GM12865 (cell line): ENCODE results near the gene TNFRSF25.

Source experiments
- DNase-seq: peaks from one replicate; pipeline ENCODE4 v3.0.0; 2010; ENCODE audit warnings: low read depth
- H3K4me3 ChIP-seq: 2 replicates; pipeline ENCODE4 v1.5.1; 2011; ENCODE audit warnings: mild to moderate bottlenecking, low read depth, low read length, control low read depth
- TF ChIP-seq, protein P1 (sequence below): IDR thresholded peaks from 2 replicates; pipeline ENCODE4 v1.5.1; 2011; ENCODE audit warnings: low read length, control low read depth, low read depth, inconsistent platforms; ENCODE audit not compliant: insufficient read depth; ENCODE audit errors: missing control alignments

The TNFRSF25 gene

DNA sequence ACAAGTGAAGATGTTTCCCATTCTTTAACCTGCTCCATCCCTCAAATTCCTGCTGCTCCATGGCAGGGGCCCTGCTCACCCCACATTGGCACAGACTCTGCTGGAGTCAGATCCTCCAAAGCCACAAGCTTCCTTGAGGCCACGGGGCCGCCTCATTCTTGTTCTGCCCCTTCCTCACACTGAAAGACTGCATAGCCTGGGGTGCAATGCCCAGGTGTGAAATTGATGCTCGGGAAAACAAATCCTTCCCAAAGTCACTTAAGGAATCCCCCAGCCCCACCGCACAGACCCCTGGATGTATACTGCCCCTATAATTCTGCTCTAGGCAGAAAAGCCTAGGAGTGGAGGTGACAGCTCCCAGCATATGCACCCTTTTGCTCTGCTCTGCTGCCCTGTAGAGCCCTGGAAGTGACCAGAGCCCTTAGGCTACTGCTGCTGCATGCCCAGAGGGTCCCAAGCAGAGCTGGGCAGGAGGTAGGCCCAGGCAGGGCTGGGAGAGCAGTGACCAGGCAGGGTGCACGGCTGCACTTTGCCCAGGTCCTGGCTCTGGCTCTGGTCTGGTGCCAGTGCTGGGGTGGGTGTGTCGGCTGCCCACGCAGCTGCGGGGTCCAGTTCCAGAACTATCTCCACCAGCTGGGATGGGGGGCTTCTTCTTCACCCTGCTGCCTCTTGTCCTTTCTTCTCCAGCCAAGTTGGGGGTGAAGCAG, 47.9 kb downstream of the TNFRSF25 start:
- DNase-seq, result no peak
- TF ChIP-seq, protein P1, sequence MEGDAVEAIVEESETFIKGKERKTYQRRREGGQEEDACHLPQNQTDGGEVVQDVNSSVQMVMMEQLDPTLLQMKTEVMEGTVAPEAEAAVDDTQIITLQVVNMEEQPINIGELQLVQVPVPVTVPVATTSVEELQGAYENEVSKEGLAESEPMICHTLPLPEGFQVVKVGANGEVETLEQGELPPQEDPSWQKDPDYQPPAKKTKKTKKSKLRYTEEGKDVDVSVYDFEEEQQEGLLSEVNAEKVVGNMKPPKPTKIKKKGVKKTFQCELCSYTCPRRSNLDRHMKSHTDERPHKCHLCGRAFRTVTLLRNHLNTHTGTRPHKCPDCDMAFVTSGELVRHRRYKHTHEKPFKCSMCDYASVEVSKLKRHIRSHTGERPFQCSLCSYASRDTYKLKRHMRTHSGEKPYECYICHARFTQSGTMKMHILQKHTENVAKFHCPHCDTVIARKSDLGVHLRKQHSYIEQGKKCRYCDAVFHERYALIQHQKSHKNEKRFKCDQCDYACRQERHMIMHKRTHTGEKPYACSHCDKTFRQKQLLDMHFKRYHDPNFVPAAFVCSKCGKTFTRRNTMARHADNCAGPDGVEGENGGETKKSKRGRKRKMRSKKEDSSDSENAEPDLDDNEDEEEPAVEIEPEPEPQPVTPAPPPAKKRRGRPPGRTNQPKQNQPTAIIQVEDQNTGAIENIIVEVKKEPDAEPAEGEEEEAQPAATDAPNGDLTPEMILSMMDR, result no peak
- H3K4me3 ChIP-seq, result no peak overlapping the region

DNA sequence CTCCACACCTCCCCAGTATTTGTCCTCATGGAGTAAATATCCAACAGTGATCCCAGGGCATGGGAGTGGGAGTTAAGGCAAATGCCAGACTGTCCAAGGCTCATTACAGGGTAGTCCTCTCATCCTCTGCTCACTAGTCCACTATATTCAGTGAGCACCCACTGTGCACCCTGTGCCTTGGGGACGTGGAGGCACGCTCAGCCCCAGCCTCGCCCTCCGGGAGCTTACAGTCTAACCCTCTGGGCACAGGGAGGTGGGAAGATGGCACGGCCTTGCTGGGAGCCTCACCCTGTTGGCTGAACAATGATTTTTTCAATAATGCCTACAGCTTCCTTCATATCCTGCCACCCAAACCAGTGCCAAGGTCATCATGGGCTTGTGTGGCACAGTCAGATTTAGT, 49.1 kb downstream of the TNFRSF25 start:
- no peak for DNase-seq
- no peak overlapping the region for H3K4me3 ChIP-seq
- TF ChIP-seq, protein P1, result no peak

DNA sequence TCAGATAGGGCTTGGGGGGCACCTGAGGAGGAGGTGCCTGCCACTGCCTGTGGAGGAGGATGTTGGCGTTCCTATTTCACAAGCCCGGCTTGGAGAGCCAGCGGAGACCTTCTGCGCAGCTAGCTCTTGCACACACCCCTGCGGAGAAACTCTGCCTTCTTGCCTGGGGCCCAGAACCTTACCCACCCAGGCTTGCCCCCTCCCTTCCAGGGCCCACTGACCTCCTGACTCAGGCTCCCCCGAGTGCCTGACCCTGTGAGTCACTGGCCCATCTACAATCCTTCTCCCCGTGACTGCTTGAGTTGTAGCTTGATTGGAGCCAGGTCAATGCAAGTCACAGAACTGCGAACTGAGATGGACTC, 49.7 kb downstream of the TNFRSF25 start:
- TF ChIP-seq, protein P1, result no peak
- DNase-seq, result no peak
- no peak overlapping the region for H3K4me3 ChIP-seq

DNA sequence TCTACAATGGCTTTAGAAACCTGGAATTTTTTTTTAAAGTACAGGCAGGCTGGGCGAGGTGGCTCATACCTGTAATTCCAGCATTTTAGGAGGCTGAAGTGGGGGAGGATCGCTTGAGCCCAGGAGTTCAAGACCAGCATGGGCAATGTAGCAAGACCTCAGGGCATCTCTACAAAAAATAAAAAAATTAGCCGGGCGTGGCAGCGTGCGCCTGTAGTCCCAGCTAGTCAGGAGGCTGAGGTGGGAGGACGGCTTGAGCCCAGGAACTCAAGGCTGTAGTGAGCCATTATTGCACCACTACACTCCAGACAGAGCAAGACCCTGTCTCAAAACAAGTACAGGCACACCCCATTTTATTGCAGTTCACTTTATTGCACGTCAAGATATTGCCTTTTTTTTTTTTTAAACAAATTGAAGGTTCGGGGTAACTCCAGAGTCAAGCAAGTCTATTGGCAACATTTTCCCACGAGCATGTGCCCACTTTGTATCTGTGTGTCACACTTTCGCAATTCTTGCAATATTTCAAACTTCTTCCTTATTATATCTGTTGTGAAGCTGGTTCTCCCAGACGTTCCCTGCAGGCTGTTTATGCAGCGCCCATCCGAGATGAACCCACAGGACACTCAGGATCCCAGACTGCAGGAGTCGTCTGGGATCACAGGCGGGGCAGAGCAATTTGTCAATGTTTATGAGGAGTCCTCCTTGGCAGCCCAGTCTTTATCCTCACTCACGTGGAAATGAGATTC, 50.9 kb downstream of the TNFRSF25 start:
- H3K4me3 ChIP-seq, result no peak overlapping the region
- no peak for DNase-seq
- TF ChIP-seq, protein P1, result no peak

DNA sequence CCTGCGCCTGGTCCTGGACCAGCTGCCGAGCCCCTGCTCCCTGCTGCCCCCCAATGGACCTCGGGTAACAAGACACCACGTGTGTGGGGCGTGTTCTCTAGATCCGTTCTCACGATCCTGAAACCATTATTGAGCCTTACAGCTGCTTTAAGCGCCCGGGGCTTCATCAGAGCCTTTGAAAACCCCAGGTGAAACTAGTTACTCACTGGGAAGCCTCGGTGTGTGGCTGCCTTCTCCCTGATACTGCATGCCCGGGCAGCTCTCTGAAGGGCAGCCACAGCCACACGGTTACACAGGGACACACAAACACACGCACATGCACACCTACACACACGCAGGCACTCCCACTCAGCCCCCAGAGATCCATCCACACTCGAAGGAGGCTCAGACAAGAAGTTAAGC, 51.5 kb downstream of the TNFRSF25 start:
- DNase-seq, result peak; percentile 86
- no peak overlapping the region for H3K4me3 ChIP-seq
- TF ChIP-seq, protein P1, result peak; percentile 53

DNA sequence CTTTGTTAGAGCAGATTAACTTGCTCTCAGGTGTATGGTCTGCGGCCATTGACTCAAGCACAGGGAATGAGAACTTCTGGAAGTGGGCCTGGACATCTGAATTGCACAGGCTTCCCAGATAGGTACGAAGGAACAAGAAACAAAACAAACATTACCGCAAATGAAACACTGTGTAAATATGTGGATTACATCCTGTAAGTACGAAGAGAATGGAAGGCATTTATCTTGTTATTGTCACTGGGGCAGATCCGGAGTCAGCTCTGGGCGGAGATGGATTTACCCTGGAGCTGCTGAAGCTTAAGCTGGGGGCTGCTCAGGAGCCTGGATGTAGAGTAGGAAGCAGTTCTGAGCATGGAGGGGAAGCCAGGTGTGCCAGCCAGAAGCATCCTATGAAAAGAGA, 53.1 kb downstream of the TNFRSF25 start:
- H3K4me3 ChIP-seq, result no peak overlapping the region
- TF ChIP-seq, protein P1, result no peak
- no peak for DNase-seq
